Measurements from ENCODE around the gene CTPS2.
"Not testable (repeated sequence)": the region's sequence is repeated elsewhere in the genome, so short reads cannot be mapped to it uniquely, and the experiment has no call there.

Gene CTPS2, protein sequence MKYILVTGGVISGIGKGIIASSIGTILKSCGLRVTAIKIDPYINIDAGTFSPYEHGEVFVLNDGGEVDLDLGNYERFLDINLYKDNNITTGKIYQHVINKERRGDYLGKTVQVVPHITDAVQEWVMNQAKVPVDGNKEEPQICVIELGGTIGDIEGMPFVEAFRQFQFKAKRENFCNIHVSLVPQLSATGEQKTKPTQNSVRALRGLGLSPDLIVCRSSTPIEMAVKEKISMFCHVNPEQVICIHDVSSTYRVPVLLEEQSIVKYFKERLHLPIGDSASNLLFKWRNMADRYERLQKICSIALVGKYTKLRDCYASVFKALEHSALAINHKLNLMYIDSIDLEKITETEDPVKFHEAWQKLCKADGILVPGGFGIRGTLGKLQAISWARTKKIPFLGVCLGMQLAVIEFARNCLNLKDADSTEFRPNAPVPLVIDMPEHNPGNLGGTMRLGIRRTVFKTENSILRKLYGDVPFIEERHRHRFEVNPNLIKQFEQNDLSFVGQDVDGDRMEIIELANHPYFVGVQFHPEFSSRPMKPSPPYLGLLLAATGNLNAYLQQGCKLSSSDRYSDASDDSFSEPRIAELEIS
- 11.0 to 18.9 (median 14.3) reads per million in 4 experiments for total RNA-seq

DNA sequence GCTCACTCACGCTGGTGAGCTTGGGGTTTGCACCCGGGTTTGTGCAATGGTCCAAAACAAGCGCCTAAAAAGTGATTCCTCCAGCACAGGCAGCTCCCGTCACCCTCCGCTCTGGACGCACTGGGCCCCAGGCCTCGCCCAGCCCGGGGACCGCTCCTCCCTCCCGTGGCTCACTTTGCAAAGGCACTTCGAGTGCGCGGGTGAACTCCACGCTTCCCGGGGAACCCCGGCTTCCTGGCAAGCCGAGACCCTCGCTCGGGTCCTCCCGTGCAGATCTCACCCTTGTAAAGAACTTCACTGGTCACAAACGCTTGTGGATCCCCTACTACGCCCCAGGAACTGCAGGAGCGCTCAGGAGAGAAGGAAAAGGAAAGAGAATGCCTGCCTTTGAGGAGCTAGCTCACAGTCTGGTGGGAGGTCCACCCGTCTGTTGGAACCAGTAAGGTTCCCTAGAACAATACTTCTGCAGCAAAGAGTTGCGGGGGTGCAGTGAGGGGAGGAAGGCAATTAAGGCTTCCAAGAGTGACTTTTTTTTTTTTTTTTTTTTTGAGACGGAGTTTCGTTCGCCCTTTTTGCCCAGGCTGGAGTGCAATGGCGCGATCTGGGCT, at the start of gene CTPS2:
Gene CTPS2, minus strand, starts transcription at position 122 of the 608 bp plus-strand sequence. CDS start 9,767 bp downstream, outside the sequence.
- peak; percentile 18 for DNase-seq

GRCh38 chrX:16761500-16761899, 49.0 kb upstream of the CTPS2 start:
- not testable (repeated sequence) for DNase-seq

- no peak for DNase-seq
Measured at GRCh38 chrX:16756724-16757123, 44.3 kb upstream of the CTPS2 start.

DNA sequence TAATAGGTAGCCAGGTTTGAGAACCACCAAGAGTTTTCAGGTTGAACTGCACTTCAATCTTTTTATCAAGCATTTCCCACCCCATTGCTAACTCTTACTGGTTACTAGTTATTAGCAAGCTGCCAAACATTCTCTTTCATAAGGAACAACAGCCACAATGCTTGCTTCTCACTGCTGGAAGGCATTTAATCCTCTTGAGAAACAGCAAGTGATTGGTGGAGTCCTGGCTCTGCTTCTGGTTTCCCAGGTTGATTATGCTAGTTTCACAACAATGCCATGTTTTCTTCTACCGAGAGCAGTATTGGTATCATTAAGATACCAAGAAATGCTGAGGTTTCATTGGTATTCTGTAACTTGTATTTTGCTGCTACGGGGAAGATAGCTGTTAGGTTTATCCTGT, 41.5 kb upstream of the CTPS2 start:
- DNase-seq = no peak

GRCh38 chrX:16750136-16750535, 37.7 kb upstream of the CTPS2 start:
- no peak for DNase-seq

GRCh38 chrX:16748425-16748824, 36.0 kb upstream of the CTPS2 start:
- DNase-seq = no peak

DNA sequence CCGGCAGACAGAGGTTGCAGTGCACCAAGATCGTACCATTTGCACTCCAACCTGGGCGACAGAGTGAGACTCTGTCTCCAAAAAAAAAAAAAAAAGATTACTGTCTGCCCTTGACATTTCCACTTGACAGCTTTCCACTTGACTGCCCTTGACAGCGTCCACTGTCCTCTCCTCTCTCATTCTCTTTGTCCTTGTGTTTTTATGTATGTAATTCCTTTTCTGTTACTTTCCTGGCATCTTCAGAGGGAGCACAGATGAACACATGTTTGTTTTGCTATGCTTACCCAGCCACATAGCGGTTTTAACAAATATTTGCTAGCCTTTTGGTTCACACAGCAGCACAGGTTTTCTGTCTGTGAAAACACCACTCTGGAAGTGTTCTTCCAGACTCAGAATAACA, 33.2 kb upstream of the CTPS2 start:
- DNase-seq = no peak

DNA sequence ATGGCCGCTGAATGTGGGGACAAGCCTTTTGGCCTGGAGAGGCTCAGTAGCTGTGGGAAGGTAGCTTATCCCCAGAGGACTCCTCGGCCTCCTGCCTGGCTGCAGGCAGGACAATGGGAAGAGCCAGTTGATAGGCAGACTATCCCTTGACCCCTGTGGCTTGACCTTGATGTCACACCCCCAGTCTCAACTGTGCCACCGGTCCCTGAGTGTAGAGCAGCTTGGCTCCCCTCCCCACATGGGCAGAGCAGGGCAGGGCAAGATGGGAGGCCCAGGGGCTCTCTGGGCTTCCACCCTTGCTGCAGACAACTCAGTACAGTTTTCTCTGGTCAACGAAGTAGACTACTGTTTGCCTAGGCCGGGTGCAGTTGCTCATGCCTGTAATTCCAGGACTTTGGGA, 32.6 kb upstream of the CTPS2 start:
- DNase-seq = no peak

- no peak for DNase-seq
Measured at GRCh38 chrX:16743604-16744325, 31.3 kb upstream of the CTPS2 start.

DNA sequence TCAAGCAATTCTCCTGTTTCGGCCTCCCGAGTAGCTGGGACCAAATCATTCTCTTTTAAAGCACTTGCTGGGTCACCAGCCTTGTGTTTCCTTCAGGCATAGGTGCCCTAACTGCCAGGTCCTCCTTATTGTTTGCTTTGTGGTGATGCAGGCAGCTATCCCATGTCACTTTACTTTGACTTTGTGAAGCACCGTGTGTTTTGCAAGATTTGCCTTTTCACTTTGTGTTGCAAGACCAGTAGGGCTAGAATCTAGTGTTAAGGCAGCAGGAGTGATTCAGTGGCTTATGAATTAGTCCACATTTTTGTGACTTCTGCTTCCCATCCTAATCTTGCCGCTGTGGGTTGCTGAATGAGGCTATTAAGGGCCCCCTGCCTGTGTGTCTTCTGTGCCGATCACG, 27.1 kb upstream of the CTPS2 start:
- DNase-seq = no peak

DNA sequence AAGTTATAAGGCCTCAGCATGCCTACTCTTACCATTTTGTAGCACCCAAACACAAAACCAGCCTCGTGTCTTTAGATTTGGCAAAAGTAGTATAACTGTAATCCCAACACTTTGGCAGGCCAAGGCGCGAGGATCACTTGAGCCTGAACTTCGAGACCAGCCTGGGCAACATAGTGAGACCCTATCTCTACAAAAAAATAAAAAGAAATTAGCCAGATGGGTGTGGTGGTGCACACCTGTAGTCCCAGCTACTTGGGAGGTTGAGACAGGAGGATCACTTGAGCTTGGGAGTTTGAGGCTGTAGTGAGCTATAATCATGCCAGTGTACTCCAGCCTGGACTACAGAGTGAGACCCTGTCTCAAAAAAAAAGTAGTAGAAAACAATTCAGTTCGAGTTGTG, 24.6 kb upstream of the CTPS2 start:
- DNase-seq = no peak

DNA sequence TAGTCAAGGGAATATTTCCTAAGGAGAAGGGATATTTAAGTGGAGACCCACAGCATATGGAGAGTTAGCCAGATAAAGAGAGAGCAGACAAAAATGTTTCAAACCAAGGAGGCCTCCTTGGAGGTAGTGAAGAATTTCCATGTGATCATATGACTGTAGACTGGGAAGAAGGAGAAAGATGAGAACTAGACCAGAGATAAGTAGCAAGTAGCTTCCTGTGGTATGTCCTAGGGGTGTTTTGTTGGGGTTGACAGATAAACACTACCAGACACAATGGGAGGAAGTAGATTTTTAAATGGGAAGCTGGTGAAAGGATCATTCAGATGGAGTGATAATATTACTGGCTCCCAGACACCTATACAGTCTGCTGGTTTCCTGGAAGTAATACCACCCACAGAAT, 20.5 kb upstream of the CTPS2 start:
- DNase-seq = no peak

GRCh38 chrX:16730450-16730849, 18.0 kb upstream of the CTPS2 start:
- DNase-seq = no peak

- no peak for DNase-seq
Measured at GRCh38 chrX:16727637-16728036, 15.2 kb upstream of the CTPS2 start.

GRCh38 chrX:16726347-16726988, 14.0 kb upstream of the CTPS2 start:
- not testable (repeated sequence) for DNase-seq

- DNase-seq = no peak
Measured at GRCh38 chrX:16725072-16725471, 12.6 kb upstream of the CTPS2 start.

DNA sequence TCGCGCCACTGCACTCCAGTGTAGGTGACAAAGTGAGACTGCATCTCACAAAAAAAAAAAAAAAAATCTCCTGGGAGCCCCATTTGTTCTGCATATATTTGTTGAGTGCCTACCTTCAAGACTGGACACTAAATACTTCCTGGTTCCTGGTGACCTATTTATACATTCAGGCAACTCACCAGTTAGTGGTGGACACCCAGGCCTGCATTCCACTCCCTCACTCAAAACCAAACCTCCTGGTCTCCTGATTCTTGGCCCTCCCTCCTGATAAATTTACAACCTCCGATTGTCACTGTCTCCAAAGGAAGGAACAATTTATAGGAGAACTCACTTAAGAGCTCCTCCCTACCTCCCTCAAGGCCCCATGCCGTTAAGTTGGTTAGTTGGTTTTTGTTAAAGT, 10.0 kb upstream of the CTPS2 start:
- DNase-seq = no peak

DNA sequence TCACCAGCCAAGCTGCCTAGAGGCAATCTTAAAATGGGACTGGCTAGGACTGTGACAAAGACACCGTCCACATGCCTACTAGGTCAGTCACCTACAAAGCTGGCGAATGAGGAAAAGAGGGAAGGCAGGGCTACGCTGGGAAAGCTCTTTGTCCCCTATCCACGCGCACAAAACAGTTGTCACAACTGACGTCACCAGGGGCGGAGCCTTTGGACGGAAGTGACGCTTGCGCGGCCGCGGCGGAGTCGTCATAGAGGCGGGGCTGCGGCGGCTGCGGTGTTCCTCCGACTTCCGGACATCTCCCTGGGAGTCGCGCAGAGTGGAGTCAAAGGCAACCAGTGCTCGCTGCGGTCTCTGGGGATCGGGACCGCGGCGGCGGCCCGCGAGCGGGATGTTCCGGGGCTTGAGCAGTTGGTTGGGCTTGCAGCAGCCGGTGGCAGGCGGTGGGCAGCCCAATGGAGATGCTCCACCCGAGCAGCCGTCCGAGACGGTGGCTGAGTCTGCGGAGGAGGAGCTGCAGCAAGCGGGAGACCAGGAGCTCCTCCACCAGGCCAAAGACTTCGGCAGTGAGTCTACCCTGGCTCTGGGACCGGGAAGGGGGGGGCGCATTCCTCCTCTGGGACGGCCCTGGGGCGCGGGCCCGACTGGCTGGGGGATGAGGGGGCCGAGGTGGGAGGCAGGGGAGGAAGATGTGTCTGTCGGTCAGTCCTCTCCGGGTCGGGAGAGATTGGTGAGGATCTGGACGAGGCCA, 7.0 kb upstream of the CTPS2 start, which contains the start of gene SYAP1:
Gene SYAP1, plus strand, starts transcription at position 279 of the 751 bp plus-strand sequence. Its CDS starts 113 bp downstream, at position 392.
- peak; percentile 87 for DNase-seq

- DNase-seq = no peak
Measured at GRCh38 chrX:16718824-16719333, 6.4 kb upstream of the CTPS2 start.

DNA sequence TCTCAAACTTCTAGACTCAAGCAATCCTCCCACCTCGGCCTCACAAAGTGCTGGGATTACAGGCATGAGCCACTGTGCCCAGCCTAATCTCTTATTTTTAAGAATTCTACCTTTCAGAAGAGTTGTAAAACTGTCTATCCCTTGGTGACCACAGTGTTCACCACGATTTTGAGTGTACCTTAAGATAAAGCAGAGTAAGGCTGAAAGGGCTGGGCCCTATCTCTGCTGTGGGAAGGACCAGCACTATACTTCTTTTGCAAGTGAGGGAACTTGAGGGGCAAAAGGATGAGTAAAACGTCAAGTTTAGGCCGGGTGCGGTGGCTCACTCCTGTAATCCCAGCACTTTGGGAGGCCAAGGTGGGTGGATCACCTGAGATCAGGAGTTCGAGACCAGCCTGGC, 4.0 kb upstream of the CTPS2 start:
- DNase-seq = not testable (repeated sequence)

- DNase-seq = not testable (repeated sequence)
Measured at GRCh38 chrX:16715638-16716037, 3.2 kb upstream of the CTPS2 start.

DNA sequence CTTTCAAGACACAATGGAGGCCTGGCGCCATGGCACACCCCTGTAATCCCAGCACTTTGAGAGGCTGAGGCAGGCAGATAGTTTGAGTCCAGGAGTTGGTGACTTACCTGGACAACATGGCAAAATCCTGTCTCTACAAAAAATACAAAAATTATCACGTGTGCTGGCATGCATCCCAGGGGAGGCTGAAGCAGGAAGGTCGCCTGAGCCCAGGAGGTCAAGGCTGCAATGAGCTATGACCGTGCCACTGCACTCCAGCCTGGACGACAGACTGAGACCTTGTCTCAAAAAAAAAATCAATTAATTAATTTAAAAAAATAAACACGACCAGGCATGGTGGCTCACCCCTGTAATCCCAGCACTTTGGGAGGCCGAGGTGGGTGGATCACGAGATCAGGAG, 2.0 kb upstream of the CTPS2 start:
- DNase-seq = no peak

Measured in effector CD8-positive, alpha-beta T cell (primary cell).